ENCODE measurements around the gene ZW10. TPM values are rescaled to one million over a fixed set of nuclear protein-coding genes. Genes with fewer than 3 reads are reported as not detected.

The ZW10 gene
- total and polyA plus RNA-seq, 2 of the 13 experiments (the other 11 are each of a cell fraction or from before 2014, with no cell fraction given) = 5.8 to 31.3 TPM

DNA sequence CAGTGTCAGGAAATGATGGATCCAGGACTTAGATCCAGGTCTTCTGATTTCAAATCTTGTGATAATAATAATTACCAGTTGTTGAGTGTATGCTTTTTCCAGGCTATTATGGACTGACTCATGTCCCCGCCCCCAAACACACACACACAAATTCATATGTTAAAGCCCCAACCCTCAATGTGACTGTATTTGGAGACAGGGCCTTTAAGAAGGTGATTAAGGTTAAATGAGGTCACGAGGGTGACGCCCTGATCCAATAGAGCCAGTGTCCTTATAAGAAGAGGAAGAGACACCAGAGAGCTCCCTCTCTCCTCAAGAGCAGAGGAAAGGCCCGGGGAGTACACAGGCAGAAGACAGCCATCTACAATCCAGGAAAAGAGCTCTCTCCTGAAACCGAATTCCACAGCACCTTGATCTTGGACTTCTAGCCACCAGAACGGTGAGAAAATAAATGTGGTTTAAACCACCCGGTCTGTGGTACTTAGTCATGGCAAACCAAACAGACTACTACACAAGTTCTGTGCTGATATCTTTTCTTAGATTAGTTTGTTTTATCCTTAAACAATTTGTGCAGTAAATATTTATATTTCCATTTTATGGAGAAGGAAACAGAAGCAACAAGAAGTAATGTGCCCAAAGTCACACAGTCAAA, 75.6 kb downstream of the ZW10 start (continued):
- TF ChIP-seq, protein P1, sequence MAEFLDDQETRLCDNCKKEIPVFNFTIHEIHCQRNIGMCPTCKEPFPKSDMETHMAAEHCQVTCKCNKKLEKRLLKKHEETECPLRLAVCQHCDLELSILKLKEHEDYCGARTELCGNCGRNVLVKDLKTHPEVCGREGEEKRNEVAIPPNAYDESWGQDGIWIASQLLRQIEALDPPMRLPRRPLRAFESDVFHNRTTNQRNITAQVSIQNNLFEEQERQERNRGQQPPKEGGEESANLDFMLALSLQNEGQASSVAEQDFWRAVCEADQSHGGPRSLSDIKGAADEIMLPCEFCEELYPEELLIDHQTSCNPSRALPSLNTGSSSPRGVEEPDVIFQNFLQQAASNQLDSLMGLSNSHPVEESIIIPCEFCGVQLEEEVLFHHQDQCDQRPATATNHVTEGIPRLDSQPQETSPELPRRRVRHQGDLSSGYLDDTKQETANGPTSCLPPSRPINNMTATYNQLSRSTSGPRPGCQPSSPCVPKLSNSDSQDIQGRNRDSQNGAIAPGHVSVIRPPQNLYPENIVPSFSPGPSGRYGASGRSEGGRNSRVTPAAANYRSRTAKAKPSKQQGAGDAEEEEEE (CRISPR knock-in tag; IDR thresholded peaks at IDR 0.05; ENCODE audit: borderline replicate concordance) = no peak
- no peak for TF ChIP-seq ARHGAP35 (CRISPR knock-in tag; IDR thresholded peaks at IDR 0.05; ENCODE audit: borderline replicate concordance)
- TF ChIP-seq, protein P2, sequence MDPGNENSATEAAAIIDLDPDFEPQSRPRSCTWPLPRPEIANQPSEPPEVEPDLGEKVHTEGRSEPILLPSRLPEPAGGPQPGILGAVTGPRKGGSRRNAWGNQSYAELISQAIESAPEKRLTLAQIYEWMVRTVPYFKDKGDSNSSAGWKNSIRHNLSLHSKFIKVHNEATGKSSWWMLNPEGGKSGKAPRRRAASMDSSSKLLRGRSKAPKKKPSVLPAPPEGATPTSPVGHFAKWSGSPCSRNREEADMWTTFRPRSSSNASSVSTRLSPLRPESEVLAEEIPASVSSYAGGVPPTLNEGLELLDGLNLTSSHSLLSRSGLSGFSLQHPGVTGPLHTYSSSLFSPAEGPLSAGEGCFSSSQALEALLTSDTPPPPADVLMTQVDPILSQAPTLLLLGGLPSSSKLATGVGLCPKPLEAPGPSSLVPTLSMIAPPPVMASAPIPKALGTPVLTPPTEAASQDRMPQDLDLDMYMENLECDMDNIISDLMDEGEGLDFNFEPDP (CRISPR knock-in tag; conservative IDR thresholded peaks at IDR 0.05) = no peak
- no peak for TF ChIP-seq ZNF225 (CRISPR knock-in tag; IDR thresholded peaks at IDR 0.05)
- TF ChIP-seq YEATS2 (CRISPR knock-in tag; IDR thresholded peaks at IDR 0.05; ENCODE audit: borderline replicate concordance) = no peak
- TF ChIP-seq, protein P3, sequence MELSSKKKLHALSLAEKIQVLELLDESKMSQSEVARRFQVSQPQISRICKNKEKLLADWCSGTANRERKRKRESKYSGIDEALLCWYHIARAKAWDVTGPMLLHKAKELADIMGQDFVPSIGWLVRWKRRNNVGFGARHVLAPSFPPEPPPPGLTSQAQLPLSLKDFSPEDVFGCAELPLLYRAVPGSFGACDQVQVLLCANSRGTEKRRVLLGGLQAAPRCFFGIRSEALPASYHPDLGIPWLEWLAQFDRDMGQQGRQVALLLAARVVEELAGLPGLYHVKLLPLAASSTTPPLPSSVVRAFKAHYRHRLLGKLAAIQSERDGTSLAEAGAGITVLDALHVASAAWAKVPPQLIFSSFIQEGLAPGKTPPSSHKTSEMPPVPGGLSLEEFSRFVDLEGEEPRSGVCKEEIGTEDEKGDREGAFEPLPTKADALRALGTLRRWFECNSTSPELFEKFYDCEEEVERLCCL (CRISPR knock-in tag; IDR thresholded peaks at IDR 0.05; ENCODE audit: borderline replicate concordance) = no peak
- TF ChIP-seq, protein P4, sequence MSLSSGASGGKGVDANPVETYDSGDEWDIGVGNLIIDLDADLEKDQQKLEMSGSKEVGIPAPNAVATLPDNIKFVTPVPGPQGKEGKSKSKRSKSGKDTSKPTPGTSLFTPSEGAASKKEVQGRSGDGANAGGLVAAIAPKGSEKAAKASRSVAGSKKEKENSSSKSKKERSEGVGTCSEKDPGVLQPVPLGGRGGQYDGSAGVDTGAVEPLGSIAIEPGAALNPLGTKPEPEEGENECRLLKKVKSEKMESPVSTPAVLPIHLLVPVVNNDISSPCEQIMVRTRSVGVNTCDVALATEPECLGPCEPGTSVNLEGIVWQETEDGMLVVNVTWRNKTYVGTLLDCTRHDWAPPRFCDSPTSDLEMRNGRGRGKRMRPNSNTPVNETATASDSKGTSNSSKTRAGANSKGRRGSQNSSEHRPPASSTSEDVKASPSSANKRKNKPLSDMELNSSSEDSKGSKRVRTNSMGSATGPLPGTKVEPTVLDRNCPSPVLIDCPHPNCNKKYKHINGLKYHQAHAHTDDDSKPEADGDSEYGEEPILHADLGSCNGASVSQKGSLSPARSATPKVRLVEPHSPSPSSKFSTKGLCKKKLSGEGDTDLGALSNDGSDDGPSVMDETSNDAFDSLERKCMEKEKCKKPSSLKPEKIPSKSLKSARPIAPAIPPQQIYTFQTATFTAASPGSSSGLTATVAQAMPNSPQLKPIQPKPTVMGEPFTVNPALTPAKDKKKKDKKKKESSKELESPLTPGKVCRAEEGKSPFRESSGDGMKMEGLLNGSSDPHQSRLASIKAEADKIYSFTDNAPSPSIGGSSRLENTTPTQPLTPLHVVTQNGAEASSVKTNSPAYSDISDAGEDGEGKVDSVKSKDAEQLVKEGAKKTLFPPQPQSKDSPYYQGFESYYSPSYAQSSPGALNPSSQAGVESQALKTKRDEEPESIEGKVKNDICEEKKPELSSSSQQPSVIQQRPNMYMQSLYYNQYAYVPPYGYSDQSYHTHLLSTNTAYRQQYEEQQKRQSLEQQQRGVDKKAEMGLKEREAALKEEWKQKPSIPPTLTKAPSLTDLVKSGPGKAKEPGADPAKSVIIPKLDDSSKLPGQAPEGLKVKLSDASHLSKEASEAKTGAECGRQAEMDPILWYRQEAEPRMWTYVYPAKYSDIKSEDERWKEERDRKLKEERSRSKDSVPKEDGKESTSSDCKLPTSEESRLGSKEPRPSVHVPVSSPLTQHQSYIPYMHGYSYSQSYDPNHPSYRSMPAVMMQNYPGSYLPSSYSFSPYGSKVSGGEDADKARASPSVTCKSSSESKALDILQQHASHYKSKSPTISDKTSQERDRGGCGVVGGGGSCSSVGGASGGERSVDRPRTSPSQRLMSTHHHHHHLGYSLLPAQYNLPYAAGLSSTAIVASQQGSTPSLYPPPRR (CRISPR knock-in tag; IDR thresholded peaks at IDR 0.05; ENCODE audit: borderline replicate concordance) = no peak
- no peak for TF ChIP-seq ELF3 (CRISPR knock-in tag; IDR thresholded peaks at IDR 0.05)
- TF ChIP-seq ZBTB7A (CRISPR knock-in tag; IDR thresholded peaks at IDR 0.05) = no peak
- no peak for TF ChIP-seq SCMH1 (CRISPR knock-in tag; IDR thresholded peaks at IDR 0.05; ENCODE audit: borderline replicate concordance)
- TF ChIP-seq, protein P5, sequence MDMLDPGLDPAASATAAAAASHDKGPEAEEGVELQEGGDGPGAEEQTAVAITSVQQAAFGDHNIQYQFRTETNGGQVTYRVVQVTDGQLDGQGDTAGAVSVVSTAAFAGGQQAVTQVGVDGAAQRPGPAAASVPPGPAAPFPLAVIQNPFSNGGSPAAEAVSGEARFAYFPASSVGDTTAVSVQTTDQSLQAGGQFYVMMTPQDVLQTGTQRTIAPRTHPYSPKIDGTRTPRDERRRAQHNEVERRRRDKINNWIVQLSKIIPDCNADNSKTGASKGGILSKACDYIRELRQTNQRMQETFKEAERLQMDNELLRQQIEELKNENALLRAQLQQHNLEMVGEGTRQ (IDR thresholded peaks at IDR 0.05; ENCODE audit: low read depth, low read length) = no peak
- TF ChIP-seq, protein P5 (CRISPR knock-in tag; IDR thresholded peaks at IDR 0.05; ENCODE audit: borderline replicate concordance) = no peak
- TF ChIP-seq MAFF (IDR thresholded peaks at IDR 0.05; ENCODE audit: low read depth, low read length) = no peak
- no peak for TF ChIP-seq YY1 (IDR thresholded peaks at IDR 0.05; ENCODE audit: insufficient read depth, insufficient replicate concordance, low read depth, low read length)

Measured in HepG2 (cell line).